Measurements from ENCODE around the gene ATXN3.

Gene ATXN3

DNA sequence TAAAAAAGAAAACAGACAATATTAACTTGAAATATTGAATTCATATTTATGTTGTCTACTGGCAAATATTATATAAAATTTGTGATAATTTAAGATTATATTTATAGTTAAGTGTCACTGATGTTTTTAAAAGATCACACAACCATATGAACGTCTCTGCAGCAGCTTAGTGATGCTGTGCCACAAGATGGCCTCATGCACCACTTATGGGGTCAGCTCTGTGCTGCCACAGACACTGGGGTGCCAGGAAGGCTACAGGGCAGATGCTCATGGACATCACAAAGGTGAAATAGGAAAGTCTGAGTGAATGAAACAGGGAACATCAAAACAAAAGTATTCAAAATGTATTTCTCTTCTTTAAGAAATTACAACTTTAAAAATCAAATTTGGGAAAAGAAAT lies 13.1 kb downstream of the ATXN3 start:
- no peak overlapping the region for H3K4me2 ChIP-seq (ENCODE audit: low read depth, low read length, poor library complexity, severe bottlenecking)
- H3K9me3 ChIP-seq (ENCODE audit: insufficient read depth, low read depth, low read length): no peaks in the 10 kb centered on the region
- H3K27me3 ChIP-seq (ENCODE audit: insufficient read depth, low read length, poor library complexity, severe bottlenecking): no peaks in the 10 kb centered on the region
- peaks cover 55% of the 10 kb centered on the region for H3K36me3 ChIP-seq (ENCODE audit: insufficient read depth, low read length)
- H3K4me3 ChIP-seq (ENCODE audit: low read length, poor library complexity, severe bottlenecking): no peak overlapping the region
- no peak overlapping the region for H3K9ac ChIP-seq (ENCODE audit: low read depth, low read length, poor library complexity, severe bottlenecking)
- no peaks in the 10 kb centered on the region for H3K9me2 ChIP-seq (replicated peaks; ENCODE audit: low read depth, low read length)
- H2AFZ ChIP-seq (ENCODE audit: low read length): no peak overlapping the region
- no peaks in the 10 kb centered on the region for H3K4me1 ChIP-seq (ENCODE audit: insufficient read depth, low read length, poor library complexity, severe bottlenecking)
- TF ChIP-seq CTCF (conservative IDR thresholded peaks at IDR 0.05; ENCODE audit: low read length) (peak; percentile 49), EZH2phosphoT487 (IDR thresholded peaks at IDR 0.05; ENCODE audit: borderline replicate concordance) (no peak)
- no peaks in the 10 kb centered on the region for H3F3A ChIP-seq (ENCODE audit: low read depth)
- H3K79me2 ChIP-seq (ENCODE audit: insufficient read depth, low read length): peaks cover 15% of the 10 kb centered on the region
- peaks cover 8% of the 10 kb centered on the region for H4K20me1 ChIP-seq (ENCODE audit: insufficient read depth, low read length, poor library complexity, severe bottlenecking)

- Histone ChIP-seq H3K9me2 (replicated peaks; ENCODE audit: low read depth, low read length) (no peaks in the 10 kb centered on the region), H3K36me3 (ENCODE audit: insufficient read depth, low read length) (peaks cover 69% of the 10 kb centered on the region), H3K79me2 (ENCODE audit: insufficient read depth, low read length) (no peaks in the 10 kb centered on the region), H3K27me3 (ENCODE audit: insufficient read depth, low read length, poor library complexity, severe bottlenecking) (no peaks in the 10 kb centered on the region), H3K4me2 (ENCODE audit: low read depth, low read length, poor library complexity, severe bottlenecking) (no peak overlapping the region), H3K4me1 (ENCODE audit: insufficient read depth, low read length, poor library complexity, severe bottlenecking) (no peaks in the 10 kb centered on the region), H3F3A (ENCODE audit: low read depth) (no peaks in the 10 kb centered on the region), H4K20me1 (ENCODE audit: insufficient read depth, low read length, poor library complexity, severe bottlenecking) (no peaks in the 10 kb centered on the region), H3K4me3 (ENCODE audit: low read length, poor library complexity, severe bottlenecking) (no peak overlapping the region), H3K9ac (ENCODE audit: low read depth, low read length, poor library complexity, severe bottlenecking) (no peak overlapping the region), H2AFZ (ENCODE audit: low read length) (no peak overlapping the region), H3K9me3 (ENCODE audit: insufficient read depth, low read depth, low read length) (no peaks in the 10 kb centered on the region)
- no peak for TF ChIP-seq EZH2phosphoT487 (IDR thresholded peaks at IDR 0.05; ENCODE audit: borderline replicate concordance)
- TF ChIP-seq CTCF (conservative IDR thresholded peaks at IDR 0.05; ENCODE audit: low read length): no peak
Observed at GRCh38 chr14:92088494-92088893, 17.9 kb downstream of the ATXN3 start.

DNA sequence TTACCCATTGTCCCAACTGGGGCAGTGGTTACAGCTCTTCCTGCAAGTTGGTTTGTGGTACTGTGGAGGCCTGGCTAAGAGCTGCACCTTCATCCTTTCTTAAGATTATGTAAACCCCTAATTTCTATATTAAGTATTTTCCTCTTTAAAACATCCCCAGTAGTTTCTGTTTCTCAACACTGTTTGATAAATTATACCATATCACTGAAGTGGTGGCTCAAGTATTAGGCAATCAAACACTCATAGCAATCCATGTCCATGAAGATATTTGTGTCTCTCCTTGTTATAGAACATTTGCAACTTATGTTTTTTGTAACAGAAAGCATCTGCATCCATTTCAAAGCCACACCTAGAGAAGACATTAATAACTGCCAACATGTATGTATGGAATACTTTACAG lies 31.8 kb downstream of the ATXN3 start:
- no peak overlapping the region for H3K4me3 ChIP-seq (ENCODE audit: low read length, poor library complexity, severe bottlenecking)
- no peaks in the 10 kb centered on the region for H4K20me1 ChIP-seq (ENCODE audit: insufficient read depth, low read length, poor library complexity, severe bottlenecking)
- H3K9me2 ChIP-seq (replicated peaks; ENCODE audit: low read depth, low read length): no peaks in the 10 kb centered on the region
- no peak overlapping the region for H2AFZ ChIP-seq (ENCODE audit: low read length)
- no peak overlapping the region for H3K4me2 ChIP-seq (ENCODE audit: low read depth, low read length, poor library complexity, severe bottlenecking)
- no peak for TF ChIP-seq CTCF (conservative IDR thresholded peaks at IDR 0.05; ENCODE audit: low read length)
- no peak overlapping the region for H3K9ac ChIP-seq (ENCODE audit: low read depth, low read length, poor library complexity, severe bottlenecking)
- H3K9me3 ChIP-seq (ENCODE audit: insufficient read depth, low read depth, low read length): no peaks in the 10 kb centered on the region
- peaks cover 60% of the 10 kb centered on the region for H3K36me3 ChIP-seq (ENCODE audit: insufficient read depth, low read length)
- H3K27me3 ChIP-seq (ENCODE audit: insufficient read depth, low read length, poor library complexity, severe bottlenecking): no peaks in the 10 kb centered on the region
- H3K4me1 ChIP-seq (ENCODE audit: insufficient read depth, low read length, poor library complexity, severe bottlenecking): no peaks in the 10 kb centered on the region
- no peaks in the 10 kb centered on the region; the same call in 1 of the 2 replicates for H3F3A ChIP-seq (ENCODE audit: low read depth)
- no peaks in the 10 kb centered on the region for H3K79me2 ChIP-seq (ENCODE audit: insufficient read depth, low read length)
